Left hindlimb (tissue), 1 donor: Measurements from ENCODE around the gene DGUOK.

ENCODE experiments used
- DNase-seq: peaks from one replicate; pipeline ENCODE4 v3.0.0-alpha.2; 2018

DGUOK gene

GRCh38 chr2:73999881-74000597 is 73.4 kb downstream of the DGUOK start:
- no peak for DNase-seq

GRCh38 chr2:74000666-74001065 is 74.0 kb downstream of the DGUOK start:
- DNase-seq = no peak

DNA sequence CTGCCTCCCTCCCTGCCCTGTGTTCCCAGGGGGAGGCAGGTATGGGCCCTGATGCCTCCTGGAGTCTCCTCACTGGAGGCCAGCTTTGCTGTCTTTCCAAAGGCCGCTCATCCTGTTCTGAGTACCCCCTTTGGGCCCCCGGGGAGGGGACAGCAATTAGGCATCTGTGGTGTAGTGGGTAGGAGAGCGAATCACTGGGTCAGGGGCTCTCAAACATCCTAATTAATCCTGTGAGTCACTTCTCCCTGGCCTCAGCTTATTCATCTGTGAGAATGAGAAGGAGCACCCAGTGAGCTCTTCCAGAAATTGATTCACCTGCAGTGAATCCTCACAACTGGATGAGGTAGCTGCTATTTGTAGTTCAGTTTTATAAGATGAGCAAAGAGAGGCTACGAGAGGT is 74.4 kb downstream of the DGUOK start:
- no peak for DNase-seq

DNA sequence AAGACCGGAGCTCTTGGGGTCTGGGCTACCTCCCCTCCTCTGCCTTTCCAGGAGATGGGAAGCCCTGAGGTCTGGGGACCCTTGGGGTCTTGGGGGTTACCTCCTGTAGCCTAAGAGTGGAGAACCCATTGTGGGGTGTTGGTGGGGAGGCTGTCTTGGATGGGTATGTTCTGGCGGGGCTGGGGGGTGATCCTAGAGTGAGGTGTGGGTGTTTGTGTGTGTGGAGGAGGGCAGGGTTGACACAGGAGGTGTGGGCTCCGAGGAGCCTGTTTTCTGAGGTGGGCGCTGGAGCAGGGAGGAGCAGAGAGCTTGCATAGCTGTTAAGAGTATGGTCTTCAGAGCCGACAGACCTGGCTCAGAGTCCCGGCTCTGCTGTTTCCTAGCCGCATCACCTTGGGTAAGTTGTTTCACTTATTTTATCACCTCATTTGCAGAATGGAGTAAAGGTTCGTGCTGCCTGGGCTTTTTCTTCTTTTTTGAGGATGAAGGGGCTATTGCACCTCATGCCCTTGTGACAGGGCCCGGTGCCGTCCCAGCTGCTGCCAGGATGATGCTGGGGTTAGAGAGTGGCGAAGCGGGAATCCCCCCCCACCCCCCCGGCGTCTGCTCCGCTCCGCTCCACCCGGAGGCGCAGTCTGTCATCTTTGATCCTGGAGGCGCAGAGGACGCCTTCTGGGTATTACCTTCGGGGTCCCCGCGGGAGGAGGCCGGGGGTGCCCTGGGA is 75.3 kb downstream of the DGUOK start:
- no peak for DNase-seq

GRCh38 chr2:74002505-74003421 is 76.1 kb downstream of the DGUOK start:
- DNase-seq = peak; percentile 89

DNA sequence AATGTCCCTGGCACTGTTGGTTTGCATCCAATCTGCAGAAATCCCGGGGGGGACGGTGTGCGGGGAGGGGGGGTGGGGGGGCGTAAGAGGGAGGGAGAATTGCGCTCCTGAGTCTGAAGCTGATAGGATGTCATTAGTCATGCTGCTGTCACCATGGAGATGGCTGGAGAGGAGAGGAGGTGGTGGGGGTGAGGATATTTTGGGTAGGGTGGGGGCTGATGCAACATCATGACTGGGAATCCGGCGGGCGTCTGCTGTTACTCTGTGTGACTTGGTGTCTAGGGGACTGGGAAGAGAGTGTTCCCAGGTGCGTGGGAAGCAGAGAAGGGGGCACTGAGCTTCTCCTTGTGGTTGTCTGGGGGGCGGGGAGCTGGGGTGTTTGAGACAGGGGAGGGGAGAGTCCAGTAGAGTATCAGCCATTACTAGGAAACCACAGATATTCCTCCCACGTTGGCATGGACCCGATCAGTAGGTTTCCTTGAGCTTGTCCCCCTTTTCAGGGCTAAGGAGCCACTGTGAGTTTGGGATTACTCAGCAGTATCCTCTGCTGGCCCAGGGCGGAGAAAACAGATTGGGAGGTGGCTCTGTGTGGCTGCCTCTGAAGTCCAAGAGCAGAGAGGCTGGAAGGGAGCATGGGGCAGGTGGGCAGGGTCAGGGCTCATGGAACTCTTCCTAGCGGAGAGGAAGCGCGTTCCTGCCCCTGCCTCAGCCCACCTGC is 77.0 kb downstream of the DGUOK start:
- no peak for DNase-seq

- no peak for DNase-seq
Measured at GRCh38 chr2:74004212-74005182, 77.8 kb downstream of the DGUOK start.

DNA sequence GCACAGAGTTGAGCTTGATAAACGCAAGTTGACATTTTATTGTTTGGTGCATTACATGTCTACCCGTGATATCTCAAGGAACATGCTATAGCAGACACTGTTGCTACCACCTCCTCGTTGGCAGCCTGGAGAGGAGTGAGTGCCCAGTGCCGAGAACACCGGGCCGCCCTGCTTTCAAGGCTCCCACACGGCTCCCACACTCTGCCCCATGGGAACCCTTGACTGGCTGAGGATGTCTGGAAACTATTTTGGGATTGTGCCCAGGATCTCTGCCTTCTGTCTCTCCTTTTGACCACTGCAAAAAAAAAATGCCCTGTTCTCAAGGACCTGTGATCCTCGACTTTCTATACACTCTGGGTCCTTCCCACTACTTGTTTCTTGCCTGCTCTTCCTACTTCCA is 79.1 kb downstream of the DGUOK start:
- DNase-seq = no peak

DNA sequence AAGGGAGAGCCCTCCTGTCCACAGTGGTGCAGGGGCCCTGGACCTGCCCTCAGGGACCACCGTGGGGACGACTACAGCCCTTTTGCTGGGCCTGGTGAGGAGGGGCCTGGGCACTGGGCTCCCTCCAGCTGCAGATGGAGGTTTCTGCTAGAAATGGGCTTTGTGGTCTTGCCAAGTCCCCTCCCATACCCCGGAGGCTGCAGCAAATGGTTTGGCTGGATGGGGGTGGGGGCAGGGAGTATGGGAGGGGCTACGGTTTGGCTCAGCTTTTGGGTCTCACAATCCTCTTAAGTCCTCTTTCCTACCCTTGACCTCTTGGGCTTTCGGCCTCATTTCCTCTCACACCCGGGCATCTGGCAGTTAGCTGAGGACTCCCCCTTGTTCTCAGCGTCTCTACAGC is 79.8 kb downstream of the DGUOK start:
- peak; percentile 67 for DNase-seq

DNA sequence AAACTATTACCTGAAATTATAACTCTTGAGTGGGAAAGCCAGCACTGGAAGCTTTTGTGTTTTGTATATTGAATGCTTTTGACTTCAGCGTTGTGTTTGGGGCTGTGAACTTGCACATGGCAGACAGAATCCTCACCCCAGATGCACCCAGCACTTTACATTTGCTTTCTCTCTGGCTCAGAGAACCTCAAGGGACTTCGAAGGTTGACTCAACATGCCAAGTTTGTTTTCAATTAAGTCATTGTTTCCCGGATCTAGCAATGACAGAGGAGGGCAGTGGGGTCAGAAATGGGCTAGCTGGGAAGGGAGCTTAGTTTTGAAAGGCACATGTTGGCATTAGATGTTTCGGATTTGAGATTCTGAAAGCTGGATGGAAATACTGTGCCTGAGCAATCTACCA is 80.4 kb downstream of the DGUOK start:
- DNase-seq = no peak

DNA sequence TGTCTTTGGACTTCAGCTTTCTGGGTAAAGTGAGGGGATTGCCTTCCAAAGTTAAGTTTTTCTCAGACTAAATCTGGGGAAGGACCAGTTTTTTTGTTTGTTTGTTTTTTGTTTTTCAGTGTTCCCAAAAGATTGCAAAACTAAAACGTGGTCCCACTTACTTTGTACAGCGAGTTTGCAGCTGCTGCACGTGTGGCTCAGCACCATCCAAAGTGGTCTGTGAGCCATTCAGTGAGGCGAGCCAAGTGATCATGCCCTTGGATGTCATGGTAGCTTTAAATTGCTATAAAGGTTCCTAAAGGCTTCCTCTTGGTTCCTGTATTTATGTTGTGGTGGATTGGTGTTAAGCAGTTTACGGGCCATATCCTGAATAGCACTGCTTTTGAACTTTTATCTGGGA is 81.0 kb downstream of the DGUOK start:
- no peak for DNase-seq
